HG03521 (cell line): ENCODE measurements around the gene RNF167.

ENCODE experiments used
- ATAC-seq: cut with Tn5 transposase; IDR thresholded peaks from one replicate; pipeline ENCODE4 v1.9.1; 2021; ENCODE audit warnings: mild to moderate bottlenecking, moderate library complexity; ENCODE audit not compliant: unreplicated experiment

Gene RNF167

DNA sequence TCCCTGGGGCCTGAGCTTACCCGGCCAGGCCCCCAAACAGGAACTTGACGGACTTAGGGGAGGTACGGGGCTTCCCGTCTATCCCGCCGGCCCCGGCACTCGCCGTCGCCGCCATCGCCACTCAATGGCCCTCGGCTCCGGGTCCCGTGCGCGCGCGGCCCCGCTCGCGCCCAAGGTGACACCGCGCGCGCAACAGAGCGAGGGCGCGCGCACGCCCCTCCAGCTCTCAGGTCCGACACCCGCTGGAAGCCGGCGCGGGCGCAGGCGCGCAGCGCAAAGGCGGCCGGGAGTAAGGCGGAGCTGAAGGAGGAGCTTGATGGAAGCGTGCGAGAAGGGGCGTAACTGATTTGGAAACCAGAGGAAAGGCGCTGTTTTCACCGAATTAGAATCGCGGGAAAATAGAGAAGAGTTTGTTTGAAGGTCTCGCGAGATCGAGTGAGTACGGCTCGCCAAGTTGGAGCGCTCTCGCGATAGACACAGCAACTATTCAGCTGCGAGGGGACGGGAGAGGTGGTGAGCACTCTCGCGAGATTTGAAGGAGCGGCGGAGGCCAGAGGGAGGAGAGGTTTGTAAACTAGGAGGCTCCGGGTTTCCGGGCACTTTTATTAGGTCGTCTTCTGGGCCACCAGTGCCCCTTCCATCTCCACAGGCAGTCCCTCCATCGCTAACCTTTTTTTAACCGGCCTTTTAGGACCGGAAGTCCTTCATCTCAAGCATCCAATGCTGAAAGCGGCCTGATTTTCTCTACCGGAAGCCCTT, at the start of gene RNF167, which contains the start of gene SLC25A11:
TSS of gene RNF167 (plus strand) at position 473 of the 759 bp plus-strand sequence. CDS start 642 bp downstream, outside the sequence.
TSS of gene SLC25A11 (minus strand) at position 251 of the 759 bp plus-strand sequence. CDS start at position 115, 136 bp downstream.
- ATAC-seq, result peak; percentile 80

DNA sequence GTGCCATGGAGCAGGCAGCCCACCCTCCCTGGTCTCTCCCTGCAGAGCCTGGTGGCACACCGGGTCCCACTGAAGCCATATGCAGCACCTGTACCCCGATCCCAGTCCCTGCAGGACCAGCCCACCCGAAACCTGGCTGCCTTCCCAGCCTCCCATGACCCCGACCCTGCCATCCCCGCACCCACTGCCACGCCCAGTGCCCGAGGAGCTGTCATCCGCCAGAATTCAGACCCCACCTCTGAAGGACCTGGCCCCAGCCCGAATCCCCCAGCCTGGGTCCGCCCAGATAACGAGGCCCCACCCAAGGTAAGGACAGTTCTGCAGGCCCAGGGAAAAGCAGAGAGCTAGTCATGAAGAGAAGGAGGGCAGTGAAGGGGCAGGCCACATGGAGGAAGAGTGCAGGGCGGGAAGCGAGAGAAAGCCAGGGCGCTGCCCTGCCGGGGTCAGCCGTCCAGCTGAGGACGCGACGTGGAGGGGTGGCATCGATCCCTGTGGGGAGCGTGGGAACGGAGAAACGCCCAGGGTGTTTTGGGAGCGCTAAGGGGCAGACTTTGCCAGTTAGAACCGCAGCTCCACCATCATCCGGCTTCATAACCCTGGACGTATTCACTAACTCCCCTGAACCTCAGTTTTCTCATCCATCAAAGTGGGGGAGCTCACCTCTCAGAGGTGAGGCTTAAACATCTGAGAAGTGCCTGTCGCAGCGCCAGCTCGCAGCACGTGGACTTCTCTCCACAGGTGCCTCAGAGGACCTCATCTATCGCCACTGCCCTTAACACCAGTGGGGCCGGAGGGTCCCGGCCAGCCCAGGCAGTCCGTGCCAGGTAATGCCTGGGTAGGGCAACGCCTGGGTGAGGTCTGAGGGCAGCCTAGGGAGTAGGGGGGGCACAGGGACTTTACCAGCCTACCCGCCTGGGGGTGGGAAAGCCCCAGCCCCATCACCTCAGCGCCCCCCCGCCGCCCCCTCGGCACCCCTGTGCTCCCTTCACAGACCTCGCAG, 48.4 kb upstream of the RNF167 start:
- ATAC-seq, result no peak

DNA sequence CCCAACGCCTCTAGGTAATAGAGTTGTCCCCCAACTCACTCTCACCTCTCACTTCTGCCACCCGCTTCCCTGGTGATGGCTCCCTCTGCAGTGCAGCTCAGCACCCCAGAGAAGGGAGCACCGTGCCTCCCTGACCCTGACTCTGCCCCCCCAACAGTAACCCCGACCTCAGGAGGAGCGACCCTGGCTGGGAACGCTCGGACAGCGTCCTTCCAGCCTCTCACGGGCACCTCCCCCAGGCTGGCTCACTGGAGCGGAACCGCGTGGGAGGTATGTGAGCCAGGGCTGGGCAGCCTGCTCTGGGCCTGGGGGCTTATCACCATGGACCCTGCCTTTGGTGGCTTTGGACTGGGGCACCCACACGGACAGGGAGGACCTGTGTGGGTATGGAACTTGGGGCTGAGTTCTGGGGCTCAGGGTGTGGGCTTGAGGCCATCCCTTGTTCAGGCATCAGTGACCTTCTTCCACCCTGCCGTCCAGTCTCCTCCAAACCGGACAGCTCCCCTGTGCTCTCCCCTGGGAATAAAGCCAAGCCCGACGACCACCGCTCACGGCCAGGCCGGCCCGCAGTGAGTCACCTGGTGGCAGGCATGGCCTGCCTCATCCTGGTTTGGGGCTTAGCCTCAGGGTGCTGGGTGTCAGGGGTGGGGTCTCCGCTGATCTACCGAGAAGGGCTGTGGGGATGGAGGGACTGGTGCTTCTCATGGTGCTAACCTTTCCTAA, 47.4 kb upstream of the RNF167 start:
- no peak for ATAC-seq

DNA sequence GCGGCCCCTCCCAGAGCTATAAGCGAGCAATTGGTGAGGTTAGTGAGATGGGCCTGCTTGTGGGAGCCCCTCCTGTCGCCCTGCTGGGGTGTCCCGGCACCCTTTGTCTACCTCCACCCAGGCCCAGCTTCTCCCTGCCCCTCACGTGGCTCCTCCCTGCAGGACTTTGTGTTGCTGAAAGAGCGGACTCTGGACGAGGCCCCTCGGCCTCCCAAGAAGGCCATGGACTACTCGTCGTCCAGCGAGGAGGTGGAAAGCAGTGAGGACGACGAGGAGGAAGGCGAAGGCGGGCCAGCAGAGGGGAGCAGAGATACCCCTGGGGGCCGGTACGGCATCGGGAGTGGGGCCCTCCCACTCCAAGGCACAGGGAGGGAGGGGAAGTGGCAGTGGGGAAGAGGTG, 46.8 kb upstream of the RNF167 start:
- no peak for ATAC-seq

DNA sequence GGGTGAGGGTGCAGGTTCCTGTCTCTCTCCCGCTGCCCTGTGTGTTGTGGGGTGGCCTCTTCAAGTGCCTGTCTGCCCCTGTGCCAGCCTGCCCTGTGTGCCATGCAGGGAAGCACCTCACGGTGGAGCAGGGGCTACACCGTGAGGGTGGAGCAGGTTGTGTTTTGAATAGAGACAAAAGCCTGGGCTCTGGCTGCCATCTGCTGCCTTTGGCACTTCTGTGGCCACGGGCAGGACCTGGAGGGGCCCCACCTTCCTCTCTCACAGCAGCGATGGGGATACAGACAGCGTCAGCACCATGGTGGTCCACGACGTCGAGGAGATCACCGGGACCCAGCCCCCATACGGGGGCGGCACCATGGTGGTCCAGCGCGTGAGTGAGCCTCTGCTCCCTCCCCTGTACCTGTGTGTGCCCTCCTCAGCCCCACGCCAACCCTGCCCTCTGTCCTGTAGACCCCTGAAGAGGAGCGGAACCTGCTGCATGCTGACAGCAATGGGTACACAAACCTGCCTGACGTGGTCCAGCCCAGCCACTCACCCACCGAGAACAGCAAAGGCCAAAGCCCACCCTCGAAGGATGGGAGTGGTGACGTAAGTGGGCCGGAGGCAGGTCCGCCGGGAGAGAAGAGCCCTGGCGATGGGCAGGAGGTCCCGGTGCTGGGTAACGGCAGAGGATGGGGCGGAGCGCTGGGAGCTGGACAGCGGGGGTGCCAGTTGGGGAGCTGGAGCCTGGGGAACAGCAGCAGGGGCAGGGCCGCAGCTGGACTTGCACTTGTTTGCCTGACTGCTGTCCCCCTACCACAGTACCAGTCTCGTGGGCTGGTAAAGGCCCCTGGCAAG, 46.1 kb upstream of the RNF167 start:
- ATAC-seq, result no peak

DNA sequence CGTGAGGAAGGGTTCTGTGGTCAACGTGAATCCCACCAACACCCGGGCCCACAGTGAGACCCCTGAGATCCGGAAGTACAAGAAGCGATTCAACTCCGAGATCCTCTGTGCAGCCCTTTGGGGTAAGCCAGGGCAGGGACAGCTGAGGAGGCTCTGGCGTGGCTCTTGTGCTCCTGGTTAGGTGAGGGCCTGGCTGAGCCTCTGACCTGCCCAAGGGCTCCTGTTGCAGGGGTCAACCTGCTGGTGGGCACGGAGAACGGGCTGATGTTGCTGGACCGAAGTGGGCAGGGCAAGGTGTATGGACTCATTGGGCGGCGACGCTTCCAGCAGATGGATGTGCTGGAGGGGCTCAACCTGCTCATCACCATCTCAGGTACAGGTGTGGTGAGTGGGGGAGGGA, 44.9 kb upstream of the RNF167 start:
- ATAC-seq, result no peak

DNA sequence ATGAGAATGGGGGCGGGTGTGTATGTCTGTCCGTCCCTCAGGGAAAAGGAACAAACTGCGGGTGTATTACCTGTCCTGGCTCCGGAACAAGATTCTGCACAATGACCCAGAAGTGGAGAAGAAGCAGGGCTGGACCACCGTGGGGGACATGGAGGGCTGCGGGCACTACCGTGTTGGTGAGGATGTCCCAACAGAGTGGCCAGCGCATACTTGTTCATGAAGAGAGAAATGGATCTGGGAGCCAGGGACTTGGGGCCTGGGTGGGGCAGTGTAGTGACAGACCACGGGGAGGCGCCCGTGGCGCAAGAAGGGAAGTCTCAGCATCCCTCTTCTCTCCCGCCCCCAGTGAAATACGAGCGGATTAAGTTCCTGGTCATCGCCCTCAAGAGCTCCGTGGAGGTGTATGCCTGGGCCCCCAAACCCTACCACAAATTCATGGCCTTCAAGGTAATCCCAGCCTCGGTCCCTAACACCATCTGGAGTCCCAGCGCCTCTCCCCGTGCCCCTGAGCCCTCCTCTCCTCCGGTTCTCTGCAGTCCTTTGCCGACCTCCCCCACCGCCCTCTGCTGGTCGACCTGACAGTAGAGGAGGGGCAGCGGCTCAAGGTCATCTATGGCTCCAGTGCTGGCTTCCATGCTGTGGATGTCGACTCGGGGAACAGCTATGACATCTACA, 44.3 kb upstream of the RNF167 start:
- no peak for ATAC-seq

DNA sequence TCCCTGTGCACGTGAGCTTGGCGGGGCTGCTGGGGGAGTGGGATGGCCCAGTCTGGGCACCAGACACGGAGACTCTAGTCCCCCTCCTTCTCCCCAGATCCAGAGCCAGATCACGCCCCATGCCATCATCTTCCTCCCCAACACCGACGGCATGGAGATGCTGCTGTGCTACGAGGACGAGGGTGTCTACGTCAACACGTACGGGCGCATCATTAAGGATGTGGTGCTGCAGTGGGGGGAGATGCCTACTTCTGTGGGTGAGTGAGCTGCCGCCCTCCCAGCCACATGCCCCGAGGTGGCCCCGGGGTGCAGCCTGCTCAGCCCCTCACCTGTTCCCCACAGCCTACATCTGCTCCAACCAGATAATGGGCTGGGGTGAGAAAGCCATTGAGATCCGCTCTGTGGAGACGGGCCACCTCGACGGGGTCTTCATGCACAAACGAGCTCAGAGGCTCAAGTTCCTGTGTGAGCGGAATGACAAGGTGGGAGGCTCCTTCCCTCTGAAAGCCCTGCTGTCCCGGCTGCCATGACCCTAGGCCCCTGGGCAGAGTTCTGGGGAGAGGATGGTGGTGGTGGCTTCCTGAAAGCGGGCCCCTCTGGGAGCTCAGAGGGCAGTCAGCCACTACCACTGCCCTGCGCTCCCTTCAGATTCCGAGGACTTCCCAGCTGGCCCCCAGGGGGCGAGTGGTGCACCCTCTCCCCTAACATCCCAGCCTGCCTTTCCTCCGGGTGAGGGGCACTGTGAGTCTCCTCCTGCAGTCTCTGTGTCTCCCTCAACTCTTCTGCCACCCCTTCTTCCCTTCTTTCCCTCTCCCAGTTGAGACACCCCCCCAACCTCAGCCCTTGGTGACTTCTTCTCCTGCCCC, 43.5 kb upstream of the RNF167 start:
- ATAC-seq, result no peak

DNA sequence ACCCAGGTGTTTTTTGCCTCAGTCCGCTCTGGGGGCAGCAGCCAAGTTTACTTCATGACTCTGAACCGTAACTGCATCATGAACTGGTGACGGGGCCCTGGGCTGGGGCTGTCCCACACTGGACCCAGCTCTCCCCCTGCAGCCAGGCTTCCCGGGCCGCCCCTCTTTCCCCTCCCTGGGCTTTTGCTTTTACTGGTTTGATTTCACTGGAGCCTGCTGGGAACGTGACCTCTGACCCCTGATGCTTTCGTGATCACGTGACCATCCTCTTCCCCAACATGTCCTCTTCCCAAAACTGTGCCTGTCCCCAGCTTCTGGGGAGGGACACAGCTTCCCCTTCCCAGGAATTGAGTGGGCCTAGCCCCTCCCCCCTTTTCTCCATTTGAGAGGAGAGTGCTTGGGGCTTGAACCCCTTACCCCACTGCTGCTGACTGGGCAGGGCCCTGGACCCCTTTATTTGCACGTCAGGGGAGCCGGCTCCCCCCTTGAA, 42.8 kb upstream of the RNF167 start:
- no peak for ATAC-seq

DNA sequence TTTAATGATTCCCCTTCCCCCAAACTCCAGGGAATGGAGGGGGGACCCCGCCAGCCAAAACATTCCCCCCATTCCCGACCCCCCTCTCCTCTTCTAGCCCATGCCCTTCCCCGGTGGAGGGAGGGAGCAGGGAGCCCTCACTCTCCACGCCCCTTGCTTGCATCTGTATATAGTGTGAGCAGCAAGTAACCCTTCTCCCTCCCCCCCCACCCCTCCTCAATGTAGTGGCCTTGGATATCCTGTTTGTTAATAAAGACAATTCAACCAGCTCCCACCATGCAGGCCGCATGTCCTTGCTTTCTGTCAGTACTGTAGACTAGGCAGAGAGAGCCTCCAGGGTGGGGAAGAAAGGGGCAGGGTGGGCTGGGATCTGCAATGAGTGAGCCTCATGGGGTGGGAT, 42.3 kb upstream of the RNF167 start:
- no peak for ATAC-seq

DNA sequence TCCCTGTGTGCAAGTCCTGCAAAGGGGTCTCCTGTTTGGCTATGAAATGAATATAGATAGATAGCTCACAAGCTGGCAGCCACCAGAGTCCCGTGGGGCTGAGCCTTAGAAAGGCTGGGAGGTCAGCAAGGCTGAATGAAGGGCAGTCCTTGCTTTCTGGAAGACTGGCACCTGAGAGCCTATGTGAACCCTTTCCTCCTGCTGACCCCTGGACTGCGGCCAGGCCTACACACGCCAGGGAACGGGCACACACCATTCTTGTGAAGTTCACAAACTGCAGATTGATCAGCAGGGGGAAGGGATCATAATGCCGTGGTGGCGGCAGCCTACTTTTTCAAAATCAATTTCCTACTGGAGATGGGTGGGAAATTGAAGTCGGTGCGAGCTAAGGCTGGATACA, 41.7 kb upstream of the RNF167 start:
- no peak for ATAC-seq

DNA sequence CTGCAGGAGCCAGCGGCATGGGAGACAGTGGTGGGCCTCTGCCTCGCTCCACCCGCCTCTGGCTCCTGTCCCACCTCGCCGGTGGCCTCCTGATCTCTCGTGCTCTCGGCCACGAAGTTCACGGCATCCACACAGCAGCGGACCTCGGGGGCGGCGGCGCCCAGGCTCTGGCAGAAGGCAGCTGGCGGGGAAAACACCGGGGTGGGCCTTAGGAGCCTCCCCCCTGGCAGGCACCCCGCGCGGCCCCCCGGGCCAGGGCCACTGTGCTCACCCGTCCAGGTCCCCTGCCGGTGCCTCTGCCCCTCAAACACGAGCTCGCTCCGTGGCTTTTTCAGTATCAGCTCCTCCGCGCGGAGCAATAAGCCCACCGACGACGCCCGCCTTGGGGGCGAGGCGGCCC, 41.1 kb upstream of the RNF167 start:
- ATAC-seq, result no peak

DNA sequence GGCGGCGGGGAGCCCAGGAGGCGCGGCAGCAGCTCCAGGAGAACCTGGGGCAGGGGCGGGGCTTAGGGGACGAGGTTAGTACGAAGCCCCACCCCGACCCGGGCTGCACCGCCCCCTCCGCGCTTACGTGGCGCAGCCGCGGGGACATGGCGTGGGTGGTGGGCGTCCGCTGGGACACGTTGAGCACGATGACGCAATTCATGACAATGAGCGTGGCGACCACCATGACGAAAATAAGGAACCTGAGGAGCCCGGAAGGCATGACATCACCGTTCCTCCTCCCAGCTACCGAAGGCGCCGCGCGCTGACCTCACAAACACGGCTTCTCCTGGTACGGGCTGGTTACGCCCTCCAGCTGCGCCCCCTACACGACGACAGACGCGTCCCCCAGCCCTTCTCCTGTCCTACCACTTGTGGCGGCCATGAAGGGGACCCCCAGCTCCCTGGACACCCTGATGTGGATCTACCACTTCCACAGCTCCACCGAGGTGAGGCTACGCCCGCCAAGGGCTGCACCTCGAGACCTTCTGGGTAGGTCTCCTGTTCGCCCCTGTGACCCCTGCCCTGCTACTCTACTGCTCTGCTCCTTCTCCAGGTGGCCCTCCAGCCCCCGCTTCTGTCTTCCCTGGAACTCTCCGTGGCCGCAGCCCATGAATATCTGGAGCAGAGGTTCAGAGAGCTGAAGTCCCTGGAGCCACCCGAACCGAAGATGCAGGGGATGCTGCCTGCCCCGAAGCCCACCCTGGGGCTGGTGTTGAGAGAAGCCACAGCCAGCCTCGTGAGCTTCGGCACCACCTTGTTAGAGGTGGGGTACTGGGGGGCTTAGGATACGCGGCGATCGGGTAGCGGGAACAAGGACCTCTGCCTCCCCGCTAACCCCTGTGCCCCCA, 40.5 kb upstream of the RNF167 start, which contains the start of gene C17orf107:
TSS of gene C17orf107 (plus strand) at position 196 of the 890 bp plus-strand sequence. CDS start at position 423, 227 bp downstream.
- no peak for ATAC-seq

DNA sequence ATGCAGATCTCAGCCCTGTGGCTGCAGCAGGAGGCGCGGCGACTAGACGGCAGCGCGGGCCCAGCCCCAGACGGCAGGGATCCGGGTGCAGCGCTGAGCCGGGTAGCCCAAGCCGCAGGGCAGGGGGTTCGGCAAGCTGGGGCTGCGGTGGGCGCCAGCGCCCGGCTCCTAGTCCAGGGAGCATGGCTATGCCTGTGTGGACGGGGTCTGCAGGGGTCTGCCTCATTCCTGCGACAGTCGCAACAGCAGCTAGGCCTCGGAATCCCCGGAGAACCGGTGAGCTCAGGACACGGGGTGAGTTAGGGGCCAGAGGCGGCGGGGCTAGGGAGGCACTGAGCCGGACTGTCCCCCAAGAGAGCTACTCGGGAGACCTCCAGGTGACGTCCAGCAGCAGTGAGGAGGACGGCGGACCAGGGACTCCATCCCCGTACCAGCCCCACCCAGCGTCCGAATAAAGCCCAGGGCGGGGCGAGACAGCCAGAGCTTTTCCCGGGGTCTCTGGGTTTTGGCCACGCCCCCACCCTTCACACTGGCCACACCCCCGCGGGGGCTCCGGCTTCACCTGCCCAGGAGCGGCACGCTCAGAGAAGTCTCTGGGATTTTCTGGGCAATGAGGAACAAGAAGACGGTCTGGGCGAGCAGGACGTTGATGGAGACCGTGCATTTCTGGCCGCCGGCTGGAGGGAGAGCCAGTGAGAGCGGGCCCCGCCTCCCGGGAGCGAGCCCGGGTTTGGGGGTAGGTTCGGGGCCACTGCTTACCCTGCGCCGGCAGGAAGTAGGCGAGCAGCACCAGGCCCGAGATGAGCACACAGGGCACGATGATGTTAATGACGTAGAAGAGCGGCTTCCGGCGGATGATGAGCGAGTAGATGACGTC, 39.6 kb upstream of the RNF167 start:
- no peak for ATAC-seq

DNA sequence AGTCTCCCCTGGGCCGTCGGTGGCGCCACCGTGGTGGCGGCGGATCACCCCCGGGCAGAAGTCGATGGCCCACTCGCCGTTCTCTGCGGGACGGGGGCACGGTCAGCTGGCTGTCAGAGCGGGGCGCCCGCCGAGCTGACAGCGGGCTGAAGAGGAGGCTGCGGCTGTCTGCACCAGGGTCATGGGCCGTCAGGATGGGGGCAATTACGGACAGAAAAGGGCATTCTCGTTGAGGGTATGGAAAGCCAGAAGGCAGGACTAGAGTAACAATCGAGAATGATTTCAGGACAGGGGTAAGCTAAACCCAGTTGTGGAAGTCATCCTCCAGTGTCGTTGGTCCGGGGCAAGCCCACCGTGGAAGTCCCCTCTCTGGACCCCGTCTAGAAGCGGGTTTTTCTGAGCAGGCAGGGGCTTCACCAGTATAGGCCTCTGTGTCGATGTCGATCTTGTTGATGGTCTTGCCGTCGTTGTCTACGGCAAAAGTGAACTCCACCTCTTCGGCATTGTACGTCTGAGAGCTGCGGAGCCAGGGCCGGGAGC, 38.9 kb upstream of the RNF167 start:
- ATAC-seq, result no peak
